Fibroblast of villous mesenchyme (primary cell): ENCODE data around the gene TMPRSS13. TPM values are rescaled to one million over a fixed set of nuclear protein-coding genes. Genes with fewer than 3 reads are reported as not detected.

Experiments
- DNase-seq: peaks from one replicate; pipeline ENCODE4 v3.0.0-alpha.2; 2010; ENCODE audit warnings: low read depth
- H3K4me3 ChIP-seq: 2 replicates; pipeline ENCODE4 v1.5.1; 2011; ENCODE audit warnings: low read depth, mild to moderate bottlenecking, low read length
- total RNA-seq: library from RNA; depleted of rRNA; stranded (reverse); fragments of >200 nt; gene quantifications from 2 replicates; pipeline ENCODE4 v1.2.3, GENCODE V29; 2012
- TF ChIP-seq, protein P1 (sequence below): IDR thresholded peaks from 2 replicates; pipeline ENCODE4 v1.5.1; 2012; ENCODE audit warnings: low read depth, mild to moderate bottlenecking, low read length; ENCODE audit not compliant: insufficient read depth

The TMPRSS13 gene
- total RNA-seq, 1 donor: not detected

DNA sequence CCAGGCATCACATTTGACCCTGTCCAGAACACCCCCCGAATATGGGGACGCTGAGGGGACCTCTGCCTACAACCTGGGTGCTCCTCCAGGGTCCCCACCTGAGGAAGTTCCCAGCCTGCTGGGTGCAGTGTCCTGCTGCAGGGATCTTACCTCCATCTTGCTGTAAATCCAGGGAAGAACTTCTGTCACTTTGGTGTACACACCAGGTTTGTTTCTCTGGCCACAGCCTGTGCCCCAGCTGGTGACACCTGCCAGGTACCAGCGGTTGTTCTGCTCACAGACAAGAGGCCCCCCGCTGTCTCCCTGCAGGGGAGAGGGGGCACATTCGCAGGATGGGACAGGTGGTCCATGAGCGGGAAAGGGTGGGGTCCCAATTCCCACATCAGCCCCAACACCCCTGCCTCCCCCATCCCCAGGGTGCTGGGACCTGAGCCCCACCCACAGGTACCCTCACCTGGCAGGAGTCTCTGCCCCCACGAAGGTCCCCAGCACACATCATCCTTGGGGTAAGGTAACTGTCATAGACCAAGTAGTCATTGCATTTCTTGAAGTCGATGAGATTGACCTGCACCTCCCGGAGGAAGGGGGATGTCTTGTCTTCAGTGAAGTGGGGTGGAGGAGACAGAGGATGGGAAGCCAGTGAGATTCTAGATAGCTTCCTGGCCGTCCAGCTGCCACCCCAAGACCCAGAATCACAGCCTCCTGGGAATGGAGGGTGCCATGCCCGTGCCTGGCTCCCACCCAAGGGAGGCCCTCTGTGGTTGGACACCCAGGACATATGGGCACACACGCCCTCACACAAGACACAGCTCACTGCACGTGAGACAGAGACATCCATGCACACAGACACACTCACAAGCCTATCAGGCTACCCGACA, 25.5 kb downstream of the TMPRSS13 start:
- no peak overlapping the region for H3K4me3 ChIP-seq
- TF ChIP-seq, protein P1, sequence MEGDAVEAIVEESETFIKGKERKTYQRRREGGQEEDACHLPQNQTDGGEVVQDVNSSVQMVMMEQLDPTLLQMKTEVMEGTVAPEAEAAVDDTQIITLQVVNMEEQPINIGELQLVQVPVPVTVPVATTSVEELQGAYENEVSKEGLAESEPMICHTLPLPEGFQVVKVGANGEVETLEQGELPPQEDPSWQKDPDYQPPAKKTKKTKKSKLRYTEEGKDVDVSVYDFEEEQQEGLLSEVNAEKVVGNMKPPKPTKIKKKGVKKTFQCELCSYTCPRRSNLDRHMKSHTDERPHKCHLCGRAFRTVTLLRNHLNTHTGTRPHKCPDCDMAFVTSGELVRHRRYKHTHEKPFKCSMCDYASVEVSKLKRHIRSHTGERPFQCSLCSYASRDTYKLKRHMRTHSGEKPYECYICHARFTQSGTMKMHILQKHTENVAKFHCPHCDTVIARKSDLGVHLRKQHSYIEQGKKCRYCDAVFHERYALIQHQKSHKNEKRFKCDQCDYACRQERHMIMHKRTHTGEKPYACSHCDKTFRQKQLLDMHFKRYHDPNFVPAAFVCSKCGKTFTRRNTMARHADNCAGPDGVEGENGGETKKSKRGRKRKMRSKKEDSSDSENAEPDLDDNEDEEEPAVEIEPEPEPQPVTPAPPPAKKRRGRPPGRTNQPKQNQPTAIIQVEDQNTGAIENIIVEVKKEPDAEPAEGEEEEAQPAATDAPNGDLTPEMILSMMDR: no peak
- DNase-seq: no peak

DNA sequence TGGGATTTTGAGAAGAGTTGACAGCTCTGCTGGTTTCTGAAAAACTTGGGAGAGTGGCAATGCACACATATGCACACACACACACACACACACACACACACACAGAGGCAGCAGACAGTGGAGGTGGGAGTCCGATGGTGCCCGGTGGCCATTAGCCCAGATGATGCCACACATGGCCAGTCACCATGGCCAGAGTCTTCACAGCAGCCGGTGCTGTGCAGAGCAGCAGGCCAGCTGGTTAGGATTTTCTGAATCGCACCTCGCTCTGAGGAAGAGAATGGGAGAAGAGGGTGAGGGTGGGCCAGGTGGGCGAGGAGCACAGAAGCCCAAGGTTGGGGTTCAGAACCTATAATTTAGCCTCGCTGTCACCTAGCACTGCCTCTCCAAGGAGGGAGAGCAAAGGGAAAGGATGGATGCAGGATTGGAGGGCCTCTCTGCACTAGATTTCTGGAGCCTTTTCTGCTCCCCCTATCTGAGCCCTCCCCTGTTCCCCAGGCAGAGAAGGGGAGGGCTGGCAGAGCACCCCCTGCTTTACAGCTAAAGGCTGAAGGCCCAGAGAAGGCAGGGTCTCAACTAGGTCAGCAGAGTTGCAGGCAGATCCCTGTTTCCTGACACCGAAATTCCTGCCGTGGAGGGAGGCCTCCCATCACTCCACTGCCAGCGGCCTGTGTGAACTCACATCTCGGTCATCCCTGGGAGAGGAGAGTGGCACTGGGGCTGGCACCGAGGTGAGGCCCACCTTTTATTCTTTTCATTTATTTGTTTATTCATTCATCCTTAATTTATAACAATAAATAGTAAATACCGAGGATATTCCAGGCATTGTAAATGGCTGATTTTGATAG, 27.0 kb downstream of the TMPRSS13 start:
- no peak for DNase-seq
- TF ChIP-seq, protein P1: no peak

DNA sequence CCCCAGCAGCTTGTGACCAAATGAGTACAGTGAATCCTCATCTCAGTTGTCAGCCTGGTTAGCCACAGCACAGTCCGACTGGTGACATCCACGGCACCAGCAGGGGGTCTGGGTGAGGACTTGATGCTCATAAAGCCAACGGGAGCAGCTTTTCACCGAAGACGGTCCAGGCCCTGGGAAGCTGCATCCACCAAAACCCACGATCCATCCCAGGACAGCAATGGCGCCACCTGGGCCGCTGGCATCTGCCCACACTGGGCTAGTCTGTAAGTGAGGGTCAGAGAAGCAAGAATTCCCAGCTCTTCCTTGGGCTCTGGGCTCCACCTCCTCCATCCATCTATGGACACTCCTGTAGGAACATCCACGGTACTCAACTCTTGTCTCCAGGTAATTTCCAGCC, 27.6 kb downstream of the TMPRSS13 start:
- H3K4me3 ChIP-seq: no peak overlapping the region
- DNase-seq: no peak
- TF ChIP-seq, protein P1: no peak

More for the DNA sequence above, 27.0 kb downstream of the TMPRSS13 start:
- H3K4me3 ChIP-seq: no peak overlapping the region

- no peak overlapping the region for H3K4me3 ChIP-seq
- TF ChIP-seq, protein P1: no peak
Measured at GRCh38 chr11:117900720-117901440, 28.3 kb downstream of the TMPRSS13 start.

GRCh38 chr11:117900121-117900648, 29.0 kb downstream of the TMPRSS13 start:
- no peak for DNase-seq
- TF ChIP-seq, protein P1: no peak
- H3K4me3 ChIP-seq: no peak overlapping the region

More at GRCh38 chr11:117900720-117901440, 28.3 kb downstream of the TMPRSS13 start:
- DNase-seq: no peak

GRCh38 chr11:117898059-117898458, 31.1 kb downstream of the TMPRSS13 start:
- TF ChIP-seq, protein P1: no peak
- H3K4me3 ChIP-seq: no peak overlapping the region
- no peak for DNase-seq
